ENCODE data around the gene DYNLT3.

Gene DYNLT3, protein sequence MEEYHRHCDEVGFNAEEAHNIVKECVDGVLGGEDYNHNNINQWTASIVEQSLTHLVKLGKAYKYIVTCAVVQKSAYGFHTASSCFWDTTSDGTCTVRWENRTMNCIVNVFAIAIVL

DNA sequence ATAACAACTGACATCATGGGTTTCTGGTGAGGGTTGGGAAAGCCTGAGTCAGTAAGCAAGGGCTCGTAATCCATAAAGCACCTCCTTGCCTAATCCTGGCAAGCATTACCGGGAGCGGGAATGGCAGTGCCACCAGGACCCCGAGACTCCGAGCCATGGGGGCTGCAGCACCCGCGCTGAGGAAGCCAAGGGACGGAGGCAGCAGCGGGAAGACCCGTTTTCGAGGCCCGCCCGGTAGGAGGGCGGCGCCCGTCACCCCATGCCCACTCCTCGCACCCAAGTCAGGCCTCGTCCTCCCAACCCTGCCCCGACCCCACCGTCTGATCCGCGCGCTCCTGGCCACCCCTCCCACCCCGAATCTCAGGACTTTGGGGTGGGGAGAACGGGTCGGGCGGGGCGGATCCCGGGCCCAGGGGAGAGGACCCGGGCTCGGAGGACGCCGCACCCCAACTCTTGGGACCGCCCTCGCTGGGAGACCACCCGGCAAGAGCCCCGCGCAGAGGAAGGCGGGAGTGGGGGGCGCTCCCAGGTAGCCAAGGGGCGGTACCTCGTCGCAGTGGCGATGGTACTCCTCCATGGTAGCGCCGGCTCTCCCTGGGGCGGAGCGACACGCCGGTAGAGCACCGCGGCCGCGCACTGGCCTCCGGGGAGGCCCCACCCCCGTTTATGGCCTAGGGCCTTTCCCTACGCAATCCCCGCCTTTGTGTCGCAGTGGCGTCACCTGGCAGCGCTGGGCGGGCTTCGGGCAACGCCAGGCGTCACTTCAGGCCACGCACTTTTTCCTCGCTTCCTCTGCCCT is at the start of gene DYNLT3:
TSS of gene DYNLT3 (minus strand) at position 638 of the 799 bp plus-strand sequence. CDS start at position 577, 61 bp downstream.
- DNase-seq, result peak; percentile 96

DNA sequence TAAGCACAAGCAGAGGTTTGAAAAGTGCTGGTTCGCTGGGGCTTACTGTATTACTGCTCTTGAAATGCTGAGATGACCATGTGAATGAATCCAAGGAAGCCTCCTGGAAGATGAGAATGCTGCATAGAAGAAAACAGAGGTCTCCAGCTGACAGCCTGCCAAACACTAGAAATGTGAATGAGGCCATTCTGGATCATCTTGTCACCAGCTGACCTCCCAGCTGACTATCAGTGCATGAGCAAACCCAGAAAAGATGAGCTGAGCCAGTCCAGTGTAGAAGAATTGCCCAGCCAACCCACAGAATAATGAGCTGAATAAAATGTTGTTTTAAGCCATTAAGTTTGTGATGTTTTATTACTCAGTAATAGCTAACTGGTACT is 49.1 kb upstream of the DYNLT3 start:
- peak; percentile 49 for DNase-seq

DNA sequence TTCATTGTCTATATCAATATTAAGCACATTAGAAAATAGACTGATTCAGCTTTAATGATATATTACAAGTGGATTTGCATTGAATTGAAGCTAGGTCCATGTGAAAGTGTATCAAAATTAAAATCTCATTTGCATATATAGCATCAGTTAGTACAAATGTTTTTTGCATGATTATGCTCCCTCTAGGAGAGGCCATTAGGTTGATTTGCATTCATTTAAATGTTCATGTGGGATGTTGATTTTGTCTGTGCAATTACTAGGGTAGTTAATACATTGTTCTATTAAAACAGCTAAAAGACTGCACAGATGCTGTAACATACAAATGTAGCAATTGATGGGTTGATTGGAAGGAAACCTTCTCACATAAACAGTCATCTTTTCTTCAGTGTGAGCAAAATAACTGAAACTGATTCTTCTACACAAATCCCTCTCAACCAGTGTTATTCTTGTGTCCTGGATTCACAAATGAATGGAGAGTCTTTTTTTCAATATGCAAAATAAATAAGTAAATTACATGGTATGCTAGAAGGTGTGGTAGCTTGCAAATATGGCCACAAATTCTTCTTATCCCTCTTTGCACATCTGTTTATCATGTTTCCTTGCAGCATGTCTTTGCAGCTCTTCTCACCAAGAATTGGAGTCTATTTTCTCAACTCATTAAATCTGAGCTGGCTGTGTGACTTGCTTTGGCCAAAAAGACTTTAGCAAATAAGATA is 48.6 kb upstream of the DYNLT3 start:
- peak; percentile 24 for DNase-seq

DNA sequence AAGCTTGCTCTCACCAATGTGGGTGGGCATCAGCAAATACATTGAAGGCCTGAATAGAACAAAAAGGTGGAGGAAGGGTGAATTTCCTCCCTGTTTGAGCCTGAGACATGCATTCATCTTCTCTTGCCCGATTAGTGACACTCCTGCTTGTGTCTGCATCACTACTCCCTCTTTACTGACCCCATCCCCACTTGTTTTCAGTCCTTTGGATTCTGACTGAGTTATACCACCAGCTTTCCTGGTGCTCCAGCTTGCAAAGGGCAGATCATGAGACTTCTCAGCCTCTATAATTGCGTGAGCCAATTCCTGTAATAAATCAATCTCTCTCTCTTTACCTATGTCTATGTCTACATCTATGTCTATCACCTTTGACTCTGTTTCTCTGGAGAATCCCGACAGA is 47.4 kb upstream of the DYNLT3 start:
- peak; percentile 40 for DNase-seq

DNA sequence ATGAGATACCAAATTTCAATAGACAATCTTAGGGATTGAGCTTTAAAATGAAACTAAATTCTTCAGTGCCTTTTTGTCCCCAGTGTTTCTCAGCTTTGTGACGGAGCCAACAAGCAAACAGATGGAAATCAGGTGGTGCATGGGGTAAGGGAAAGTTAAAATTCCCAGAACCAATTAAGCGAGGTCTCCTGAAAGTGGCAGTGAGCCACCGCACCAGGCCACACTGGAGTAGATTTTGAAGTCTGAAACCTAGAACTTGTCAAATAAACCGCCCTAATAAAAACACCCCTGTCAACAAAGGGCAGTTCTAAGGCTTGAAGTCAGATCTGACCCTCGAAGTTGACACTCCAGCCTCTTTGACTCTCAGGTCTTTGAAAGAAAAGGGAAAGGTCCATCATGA is 40.6 kb upstream of the DYNLT3 start:
- DNase-seq, result no peak

DNA sequence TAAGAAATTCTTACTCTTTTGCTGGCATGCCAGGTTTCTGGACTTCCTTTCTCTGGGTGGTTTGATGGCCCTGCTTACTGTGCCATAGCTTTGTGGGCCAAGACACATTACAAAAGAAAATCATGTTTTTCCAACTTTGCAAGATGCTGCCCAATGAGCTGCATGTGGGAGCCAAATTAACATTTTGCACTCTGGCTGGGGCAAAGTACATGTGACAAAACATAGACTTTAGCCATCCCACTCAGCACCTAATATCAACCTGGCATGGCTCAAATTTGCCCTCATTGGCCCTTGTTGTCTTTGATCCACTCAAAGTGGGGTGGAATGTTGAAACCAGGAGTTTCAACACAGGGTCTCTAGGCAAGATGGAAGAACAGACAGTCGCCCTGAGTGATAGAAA is 40.0 kb upstream of the DYNLT3 start:
- no peak for DNase-seq

DNA sequence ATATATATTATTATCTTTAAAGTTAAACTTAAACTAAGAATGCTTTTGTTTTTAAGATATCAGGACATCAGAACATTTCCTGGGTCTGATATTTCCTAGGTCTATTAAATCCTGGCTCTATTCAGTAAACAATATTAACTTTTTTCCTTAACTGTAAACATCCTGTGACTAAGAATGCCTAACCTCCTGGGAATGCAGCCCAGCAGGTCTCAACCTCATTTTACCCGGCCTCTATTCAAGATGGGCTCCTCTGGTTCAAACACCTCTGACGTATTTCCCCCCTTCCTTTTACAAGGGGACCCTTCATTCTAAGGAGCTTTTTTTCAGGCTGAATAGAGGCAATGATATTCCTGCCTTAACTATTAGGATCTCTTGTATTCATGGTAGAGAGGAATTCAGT is 35.8 kb upstream of the DYNLT3 start:
- no peak for DNase-seq

DNA sequence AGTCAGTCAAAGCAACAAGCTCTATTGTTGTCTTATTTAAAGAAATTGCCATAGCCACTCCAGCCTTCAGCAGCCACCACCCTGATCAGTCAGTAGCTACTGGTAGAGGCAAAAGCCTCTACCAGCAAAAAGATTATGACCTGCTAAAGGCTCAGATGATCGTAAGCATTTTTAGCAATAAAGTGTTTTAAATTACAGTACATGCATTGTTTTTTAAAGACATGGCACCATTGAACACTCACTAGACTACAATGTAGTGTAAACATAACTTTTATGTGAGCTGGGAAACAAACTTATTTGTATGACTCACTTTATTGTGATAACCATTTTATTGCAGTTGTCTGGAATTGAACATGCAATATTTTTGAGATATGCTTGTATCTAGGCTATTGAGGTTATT is 32.3 kb upstream of the DYNLT3 start:
- DNase-seq, result no peak

DNA sequence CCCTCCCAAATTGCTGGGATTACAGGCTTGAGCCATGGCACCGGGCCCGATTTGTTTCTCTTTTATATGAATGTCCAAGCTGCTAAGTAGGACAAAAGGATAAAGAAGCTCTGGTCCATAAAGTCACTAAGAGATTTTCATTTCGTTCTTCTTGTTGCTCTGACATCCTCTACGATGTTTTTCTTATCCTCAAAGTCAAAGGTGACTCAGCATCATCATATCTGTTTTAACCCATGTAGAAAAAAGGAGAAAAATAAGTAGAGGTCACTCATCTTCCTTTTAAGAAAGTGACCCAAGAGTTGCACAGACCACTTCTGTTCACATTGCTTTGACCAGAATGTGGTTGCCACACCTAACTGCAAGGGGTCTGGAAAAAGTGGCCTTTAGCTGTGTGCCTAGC is 29.3 kb upstream of the DYNLT3 start:
- DNase-seq, result no peak

DNA sequence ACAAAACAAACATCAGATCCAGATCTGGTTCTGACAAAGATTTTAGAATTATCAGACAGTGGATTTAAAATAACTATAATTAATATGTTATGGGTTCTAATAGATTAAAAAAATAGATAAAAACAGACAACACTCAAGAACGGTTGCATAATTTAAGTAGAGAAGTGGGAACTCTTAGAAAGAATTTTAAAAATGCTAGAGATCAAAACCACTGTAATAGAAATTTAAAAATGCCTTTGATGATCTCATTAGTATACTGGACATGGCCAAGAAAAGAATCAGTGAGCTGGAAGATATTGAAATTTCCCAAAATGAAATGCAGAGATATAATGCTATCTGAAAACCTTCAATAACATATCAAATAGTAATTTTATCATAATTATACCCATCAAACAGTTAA is 28.3 kb upstream of the DYNLT3 start:
- no peak for DNase-seq

DNA sequence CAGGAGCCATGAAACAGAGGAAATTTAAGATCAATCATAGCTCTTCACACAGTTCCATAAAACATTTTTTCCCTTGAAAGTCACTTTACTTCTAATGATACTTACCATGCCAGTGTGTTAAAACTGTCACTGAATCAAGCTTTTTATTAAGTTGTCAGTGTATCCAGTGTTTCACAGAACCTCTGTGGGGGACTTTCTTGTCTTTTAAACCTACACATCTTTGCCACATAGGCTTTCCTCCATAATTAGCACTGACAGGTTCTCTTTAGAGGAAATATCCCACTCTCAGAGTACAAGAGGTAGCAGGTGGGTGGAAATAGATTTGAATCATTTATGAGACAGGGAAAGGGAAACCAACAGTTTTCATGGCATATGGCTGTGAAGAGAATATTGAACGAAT is 25.8 kb upstream of the DYNLT3 start:
- peak; percentile 4 for DNase-seq

DNA sequence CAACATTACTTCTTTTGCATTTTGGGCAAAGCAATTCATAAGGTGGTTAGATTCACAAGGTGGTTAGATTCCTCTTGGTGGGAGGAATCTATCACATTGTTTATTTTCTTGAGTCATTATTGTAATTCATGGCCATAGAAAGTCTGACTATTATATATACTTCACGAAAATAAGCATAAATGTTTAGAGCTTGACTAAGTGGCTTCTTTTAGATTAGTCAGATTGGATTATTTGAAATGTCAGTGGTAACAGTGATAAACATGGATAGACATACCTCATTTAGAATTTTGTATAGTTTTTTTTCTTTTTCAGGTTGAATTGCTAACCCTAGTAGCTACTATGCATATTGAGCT is 24.9 kb upstream of the DYNLT3 start:
- DNase-seq, result no peak

DNA sequence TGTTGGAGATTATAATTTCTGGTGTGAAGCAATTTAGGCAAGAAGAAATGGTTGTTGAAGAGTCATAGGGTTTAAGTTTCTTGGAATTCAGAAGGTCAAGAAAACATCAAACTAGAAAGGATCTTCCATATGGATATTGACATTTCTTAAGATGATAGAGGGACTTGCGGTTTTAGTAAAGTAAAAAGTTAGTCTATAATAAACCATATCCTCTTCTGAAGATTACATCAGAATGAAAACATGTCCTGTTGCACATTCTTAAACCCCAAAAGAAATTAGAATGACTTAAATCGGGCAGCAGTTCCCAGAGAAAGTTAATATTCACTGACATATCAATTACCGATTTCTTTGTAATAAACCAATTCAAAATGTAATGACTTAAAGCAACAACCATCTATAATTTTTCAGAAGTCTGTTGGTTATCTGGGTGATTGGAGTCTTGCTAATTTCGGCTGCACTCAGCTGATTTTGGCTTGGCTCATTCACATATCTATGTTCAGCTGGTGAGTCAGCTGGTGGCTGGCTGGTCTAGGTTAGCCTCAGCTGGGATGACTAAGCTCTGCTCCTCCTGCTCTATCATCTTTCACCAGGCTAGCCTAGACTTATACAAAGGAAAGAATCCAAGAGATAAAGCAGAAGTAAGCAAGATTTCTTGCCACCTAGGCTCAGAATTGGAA is 24.4 kb upstream of the DYNLT3 start:
- peak; percentile 8 for DNase-seq

DNA sequence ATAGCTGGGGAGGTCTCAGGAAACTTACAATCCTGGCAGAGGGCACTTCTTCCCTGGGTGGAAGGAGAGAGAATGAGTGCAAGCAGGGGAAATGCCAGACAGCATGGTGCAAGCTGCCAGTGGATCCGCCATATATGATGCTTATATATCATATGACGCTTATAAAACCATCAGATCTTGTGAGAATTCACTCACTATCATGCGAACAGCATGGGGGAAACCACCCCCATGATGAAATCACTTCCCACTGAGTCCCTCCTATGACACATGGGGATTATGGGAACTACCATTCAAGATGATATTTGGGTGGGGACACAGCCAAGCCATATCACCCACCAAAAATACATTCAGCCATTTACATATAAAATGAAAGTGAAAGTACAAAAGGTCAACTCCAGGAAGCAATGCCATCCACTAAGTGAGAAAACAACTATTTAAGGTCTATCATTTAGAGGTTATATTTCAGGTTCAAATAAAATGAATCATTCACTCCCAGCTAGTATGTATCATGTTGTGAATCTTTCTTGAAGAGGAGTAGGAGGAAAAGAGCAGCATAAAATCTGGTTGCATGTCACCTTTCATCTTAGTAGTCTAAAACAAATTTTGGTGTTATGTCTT is 20.3 kb upstream of the DYNLT3 start:
- DNase-seq, result no peak

DNA sequence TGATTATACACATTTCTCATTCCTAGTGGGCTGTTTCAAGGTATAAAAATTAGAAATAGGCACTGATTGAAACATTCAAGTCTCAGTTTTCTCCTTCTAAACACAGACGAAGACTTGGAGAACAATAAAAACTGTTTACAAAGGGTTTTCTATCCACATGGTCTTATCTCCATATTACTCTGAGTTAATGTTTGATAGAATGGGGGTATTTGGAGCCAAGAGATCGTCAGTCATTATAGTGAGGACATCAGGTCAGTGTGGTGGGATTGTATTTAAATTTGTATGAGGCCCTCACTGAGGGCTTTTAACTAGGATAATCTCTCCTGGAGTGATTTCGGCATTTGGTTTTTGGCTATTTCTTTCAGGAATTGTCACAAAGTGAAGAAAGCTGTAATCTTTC is 16.4 kb upstream of the DYNLT3 start:
- no peak for DNase-seq

DNA sequence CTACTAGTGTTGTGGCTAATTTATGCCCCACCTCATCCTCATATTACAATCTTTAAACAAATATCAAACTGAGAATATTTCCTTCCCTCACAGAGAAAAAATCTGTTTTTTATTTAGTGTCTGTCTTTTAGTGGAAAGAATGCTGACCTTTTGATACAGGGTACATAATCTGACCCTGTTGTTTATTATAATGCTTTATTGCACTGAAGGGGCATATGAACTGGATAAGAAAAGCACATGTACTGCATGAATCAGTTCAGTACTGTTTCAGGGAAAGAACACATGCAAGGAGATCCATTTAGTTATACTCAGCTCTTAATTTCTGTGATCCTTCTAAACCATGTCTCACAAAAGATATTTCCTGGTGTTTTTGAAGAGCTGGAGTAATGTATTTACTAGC is 15.5 kb upstream of the DYNLT3 start:
- DNase-seq, result no peak

DNA sequence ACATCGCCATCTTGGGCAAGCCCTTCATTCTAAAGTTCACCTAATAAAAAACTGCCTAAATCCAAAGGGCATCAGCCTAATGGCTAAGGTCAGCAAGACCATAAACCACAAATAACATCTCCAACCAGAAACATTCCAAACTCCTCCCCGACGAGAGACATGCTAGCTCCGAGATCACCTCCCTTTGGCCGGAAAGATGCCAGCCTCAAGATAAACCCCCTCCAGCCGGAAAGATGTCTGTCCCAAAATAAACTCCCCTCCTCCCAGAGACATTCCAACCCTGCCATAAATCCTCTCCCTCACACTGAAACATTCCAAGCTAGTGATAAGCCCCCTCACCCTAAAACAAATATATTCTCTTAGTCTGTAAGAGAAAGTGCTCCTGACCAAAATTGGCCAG is 13.3 kb upstream of the DYNLT3 start:
- no peak for DNase-seq

DNA sequence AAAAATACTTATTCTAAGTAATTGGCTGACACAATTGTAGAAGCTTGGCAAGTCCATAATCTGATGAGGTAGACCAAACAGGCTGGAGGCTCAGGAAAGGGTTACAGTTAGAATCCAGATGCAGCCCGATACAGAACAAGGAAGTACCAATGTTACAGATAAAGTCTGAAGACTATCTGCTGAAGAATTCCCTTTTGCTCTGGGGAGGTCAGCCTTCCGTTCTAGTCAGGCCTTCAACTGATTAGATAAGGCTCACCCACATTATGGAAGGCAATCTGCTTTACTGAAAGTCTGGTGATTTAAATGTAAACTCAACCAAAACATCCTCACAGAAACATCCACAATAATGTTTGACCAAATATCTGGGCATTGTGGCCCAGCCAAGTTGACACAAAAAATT is 7.4 kb upstream of the DYNLT3 start:
- DNase-seq, result no peak

DNA sequence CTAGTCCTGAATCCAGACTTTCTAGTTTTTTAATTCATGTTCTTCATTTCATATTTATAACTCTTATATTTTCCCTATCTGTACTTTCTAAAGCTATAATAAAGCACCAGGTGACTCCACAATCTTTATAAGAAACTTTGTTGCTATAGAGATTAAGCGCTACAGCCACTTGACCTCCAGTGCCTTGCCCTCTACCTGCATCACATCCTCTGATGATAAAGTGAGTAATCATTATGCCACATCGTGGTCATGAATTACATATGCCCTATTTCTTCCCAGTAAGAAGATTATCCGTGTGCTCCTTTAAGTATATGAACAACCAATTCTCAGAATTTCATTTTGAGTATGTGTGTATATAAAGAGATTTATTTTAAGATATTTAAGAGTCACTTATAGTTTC is 6.8 kb upstream of the DYNLT3 start:
- no peak for DNase-seq

DNA sequence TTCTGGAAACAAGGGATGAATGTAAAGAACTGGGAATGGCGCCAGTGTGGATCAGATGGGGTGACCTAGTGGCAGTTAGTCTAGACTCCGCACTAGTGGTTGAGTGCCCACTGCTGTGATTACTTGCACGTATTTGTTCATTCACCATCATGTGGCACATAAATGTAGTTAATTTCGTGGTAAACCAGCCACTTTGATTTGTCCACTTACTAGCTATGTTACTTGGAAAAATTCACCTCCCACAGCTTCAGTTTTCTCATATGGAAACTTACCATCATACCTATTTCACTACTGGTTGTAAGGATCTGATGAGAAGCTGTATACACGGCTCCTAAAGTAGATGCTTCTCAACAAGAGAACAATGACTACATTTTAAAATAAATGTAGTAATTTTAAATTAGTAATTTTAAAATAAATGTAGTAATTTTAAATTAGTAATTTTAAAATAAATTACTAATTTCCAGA is 394 bp upstream of the DYNLT3 start:
- DNase-seq, result no peak

DNA sequence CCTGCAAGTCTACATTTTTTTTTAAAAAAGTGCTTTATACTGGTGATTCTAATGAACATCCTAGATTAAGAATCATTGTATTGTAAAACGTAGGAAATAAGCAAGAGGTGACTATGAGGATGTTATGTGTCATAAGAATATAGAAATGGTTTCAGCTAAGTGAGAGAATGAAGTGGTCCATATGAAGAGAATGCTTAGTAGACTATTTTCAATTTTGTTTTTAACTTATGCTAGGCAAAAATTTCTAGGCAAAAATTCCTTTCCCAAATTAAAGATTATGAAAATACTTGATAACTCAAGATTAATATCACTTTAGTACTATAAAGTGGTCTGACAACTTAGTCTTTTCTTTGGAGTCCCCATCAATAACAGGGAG is 825 bp downstream of the DYNLT3 start:
- no peak for DNase-seq

DNA sequence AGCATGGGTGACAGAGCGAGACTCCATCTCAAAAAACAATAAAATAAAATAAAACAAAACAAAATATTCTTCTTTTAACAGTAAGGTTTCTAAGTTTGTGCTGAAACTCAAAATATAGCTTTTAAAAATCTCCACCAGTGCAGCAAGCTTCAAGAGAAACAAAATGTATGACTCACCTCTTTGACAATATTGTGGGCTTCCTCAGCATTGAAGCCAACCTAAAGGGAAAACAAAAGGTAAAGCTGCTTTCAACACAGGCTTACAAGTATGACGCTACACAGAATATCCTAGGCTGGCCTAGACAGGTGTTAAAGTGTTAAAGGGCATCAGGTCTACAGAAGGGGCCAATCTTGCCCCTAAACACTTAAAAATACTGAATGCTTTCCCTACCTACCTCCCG is 1.2 kb downstream of the DYNLT3 start:
- peak; percentile 43 for DNase-seq

DNA sequence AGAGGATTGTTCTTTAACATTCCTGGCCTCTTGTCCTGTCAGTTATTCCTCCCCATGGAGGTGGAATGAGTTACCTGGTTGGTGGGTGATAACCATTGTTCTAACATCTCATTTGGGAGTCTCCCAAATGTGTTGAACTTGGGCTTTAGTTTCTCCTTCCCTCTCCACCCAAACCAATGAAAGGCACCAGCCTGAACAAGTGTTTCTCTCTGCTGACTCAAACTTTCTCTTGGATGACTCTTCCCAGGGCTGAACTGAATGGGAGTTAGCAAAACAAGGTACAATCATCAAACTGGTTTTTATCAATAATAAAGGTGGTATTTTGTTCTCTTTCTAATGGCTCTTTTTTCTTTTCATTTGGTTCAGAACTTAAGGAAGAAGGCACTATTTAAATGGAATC is 2.7 kb downstream of the DYNLT3 start:
- DNase-seq, result no peak

Data from NCI-H69 (cell line).